Skeletal muscle cell (primary cell): Measurements from ENCODE around the gene PIEZO2.
"Not testable (repeated sequence)": the region's sequence is repeated elsewhere in the genome, so short reads cannot be mapped to it uniquely, and the experiment has no call there.

Experiments used
- DNase-seq: peaks from one replicate; pipeline ENCODE4 v3.0.0-alpha.2; 2010; ENCODE audit warnings: low read depth
- H3K4me3 ChIP-seq: 2 replicates; pipeline ENCODE4 v1.5.1; 2011; ENCODE audit warnings: low read depth, mild to moderate bottlenecking, control low read depth, low read length, moderate library complexity

PIEZO2 gene

DNA sequence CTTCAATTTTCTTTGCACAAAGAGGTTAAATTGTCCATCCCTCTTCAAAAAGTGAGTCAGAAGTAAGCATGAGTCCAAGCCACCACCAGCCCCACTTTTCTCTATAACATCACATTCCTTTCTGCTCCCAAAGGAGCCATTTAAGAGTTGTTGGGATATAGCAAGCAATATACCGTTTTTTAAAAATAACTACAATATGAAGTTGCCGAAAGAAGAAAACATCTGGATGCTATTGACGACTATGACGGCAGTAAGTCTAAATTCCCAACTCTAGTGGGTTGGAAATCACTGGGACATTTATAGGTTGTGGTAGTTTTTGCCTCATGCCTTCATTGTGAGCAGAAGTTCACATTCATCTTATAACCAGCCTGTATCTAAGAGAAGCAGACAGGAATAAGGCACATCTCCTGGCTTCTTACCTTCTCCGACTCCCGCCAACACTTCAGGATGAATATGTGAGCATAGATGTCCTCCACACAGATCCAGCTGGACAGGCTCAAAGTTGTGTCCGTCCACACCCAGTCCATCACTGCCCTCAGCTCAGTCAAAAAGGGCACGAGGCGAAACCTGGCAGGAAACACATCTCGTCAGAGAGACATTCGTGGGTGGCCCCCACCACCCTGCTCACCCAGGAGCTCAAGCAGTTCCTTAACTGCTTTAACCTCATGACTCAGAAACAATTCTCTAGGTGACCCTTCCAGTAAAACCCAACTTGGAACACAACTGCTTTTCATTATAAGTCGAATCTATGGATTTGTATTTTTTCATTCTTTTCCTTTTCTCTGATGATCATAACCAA lies 459.9 kb downstream of the PIEZO2 start:
- no peak overlapping the region for H3K4me3 ChIP-seq
- DNase-seq, result peak; percentile 35

DNA sequence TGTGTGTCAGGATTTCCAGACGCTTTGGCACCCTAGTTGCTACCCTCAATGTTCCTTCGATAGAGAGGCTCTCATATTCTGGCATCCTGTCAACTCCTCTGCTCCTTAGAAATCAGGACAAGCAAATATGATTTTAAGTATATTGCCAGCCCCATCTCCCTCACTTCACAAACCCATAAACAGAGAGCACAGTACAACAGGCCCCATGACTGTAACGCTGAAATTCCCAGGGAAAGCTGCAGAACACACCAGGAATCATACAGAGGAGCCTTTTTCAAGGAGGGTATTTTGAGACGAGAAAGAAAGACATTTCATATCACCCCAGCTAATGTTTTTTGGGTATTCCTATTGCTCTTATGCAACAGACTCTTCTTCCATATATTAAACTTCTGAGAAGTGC lies 460.6 kb downstream of the PIEZO2 start:
- no peak for DNase-seq
- H3K4me3 ChIP-seq, result no peak overlapping the region

DNA sequence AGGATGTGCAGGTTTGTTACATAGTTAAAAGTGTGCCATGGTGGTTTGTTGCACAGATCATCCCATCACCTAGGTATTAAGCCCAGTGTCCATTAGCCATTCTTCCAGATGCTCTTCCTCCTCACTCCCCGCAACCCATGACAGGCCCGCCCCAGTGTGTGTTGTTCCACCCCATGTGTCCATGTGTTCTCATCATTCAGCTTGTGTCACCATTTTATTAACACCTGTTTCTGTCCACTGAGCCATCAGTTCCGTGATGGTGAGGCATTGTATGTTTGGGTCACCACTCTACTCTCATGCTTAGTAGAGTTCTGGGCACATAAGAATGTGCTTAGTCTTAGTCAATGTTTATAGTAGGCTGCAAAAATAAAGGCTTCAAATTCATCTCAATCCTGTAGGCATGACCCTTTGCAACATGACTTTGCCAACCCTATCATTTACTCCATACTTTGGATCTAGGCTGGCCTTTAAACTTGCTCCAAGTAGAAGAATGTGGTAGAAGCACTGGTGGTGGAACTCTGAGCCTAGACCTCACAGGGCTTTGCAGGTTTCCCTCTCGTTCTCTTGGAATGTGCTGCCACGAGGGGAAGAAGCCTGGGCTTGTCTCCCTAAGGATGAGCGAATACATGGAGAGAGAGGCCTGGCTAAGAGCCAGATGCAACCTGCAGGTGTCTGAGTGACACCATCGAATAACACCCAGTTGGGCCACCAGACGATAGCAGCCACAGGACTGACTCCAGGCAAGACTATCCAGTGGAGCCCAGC lies 462.0 kb downstream of the PIEZO2 start:
- no peak for DNase-seq
- no peak overlapping the region for H3K4me3 ChIP-seq

DNA sequence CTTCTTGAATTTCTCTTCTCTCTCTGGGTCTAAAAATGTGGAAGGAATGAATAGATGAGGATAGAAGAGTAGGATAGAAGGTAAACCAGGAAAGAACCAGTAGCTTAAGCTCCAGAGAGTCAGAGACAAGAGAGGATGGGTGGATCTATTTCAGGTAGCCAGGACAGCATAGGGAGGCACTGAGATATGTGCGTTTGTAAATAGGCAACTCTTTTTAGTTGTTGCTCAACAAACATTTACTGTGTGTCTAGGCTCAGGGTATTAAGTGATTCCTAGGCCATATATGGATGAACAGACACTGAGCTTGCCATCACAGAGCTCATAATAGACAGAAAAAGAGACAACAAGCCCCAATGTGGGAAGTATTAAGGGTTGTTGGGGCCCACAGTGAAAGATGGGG lies 463.1 kb downstream of the PIEZO2 start:
- no peak overlapping the region for H3K4me3 ChIP-seq
- no peak for DNase-seq

DNA sequence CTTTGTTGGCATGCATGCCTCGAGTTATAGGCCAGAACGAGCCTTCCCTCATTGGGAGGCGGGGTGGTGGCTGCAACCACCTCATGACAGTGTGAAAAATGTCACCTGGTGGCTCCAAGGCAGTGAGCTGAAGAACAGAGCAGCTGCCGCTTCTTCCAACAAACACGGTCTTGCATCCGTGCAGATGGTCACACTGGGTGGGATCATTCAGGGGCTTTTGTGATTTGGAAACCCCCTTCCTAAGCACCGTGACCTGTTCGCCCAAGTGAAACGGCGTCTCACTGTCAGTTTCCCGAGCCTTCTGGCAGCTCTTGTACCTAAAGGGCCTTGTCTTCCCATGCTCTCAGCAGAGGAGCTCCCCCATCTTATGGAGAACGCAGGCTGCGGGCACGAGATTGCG lies 463.9 kb downstream of the PIEZO2 start:
- DNase-seq, result no peak
- no peak overlapping the region for H3K4me3 ChIP-seq

DNA sequence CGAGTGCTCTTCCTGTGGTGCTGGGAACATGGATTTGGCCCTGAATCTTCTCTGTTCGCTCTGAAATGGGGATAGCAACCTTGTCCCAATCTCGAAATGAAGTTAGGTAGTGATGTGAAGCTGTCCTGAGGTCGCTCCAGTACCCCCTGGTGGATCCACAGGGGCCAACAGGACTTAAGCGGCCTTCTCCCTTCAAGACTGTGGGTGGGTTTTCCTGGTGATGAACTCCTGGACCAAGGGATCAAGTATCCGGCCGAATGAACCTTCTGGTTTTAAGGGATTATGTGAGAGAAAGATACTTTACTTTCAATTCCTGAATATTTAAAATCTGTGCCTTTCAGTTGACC lies 467.0 kb downstream of the PIEZO2 start:
- no peak overlapping the region for H3K4me3 ChIP-seq
- DNase-seq, result no peak

DNA sequence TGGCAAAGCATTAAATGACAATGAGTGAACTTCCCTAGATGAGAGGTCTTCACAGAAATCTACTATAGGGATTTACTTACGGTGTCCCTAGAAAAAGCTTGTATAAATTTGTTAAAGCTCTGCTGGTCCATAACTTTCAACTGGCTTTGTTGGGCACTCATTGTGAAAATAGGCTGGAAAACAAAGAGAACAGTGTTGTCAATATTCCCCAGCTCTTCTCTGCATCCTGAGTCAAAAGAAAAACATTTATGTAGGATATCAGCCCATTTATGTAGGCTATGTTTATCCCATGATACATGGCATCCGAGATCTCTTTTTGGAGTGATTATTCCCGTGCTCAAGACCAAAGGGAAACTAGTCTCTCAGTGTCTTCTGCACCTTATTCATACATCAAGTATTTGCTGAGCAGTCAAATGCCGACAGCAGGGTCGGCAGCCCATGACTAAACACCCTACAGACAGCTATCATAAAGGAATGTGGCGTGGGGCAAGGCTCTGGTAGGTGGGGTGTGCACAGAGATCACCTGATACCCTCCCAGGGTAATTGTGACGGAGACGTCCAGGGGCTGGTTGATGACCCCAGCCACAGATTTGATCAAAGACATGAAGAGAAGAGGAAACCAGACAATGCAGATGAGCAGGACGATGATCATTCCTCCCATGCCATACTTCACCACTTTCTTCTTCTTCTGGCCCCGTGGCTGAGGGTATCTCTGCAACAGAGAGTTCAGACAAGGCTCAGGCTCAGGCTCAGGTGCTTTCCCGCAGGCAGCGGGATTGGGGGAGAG lies 467.6 kb downstream of the PIEZO2 start:
- H3K4me3 ChIP-seq, result no peak overlapping the region
- no peak for DNase-seq

DNA sequence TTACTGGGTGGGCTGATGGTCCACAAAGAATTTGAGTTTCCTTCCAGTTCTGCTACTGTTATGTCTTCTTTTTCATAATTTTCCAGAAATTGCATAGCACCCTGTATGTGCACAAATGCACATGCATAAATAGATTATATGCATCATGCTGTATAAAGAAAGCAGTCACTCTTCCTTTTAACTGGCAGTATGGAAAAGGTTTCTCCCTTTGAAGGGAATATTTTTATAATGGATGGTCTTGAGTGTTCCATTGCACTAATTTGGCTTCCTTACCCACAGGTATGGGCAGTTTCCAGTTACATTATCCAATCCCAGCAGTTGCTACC lies 469.1 kb downstream of the PIEZO2 start:
- no peak overlapping the region for H3K4me3 ChIP-seq
- no peak for DNase-seq

DNA sequence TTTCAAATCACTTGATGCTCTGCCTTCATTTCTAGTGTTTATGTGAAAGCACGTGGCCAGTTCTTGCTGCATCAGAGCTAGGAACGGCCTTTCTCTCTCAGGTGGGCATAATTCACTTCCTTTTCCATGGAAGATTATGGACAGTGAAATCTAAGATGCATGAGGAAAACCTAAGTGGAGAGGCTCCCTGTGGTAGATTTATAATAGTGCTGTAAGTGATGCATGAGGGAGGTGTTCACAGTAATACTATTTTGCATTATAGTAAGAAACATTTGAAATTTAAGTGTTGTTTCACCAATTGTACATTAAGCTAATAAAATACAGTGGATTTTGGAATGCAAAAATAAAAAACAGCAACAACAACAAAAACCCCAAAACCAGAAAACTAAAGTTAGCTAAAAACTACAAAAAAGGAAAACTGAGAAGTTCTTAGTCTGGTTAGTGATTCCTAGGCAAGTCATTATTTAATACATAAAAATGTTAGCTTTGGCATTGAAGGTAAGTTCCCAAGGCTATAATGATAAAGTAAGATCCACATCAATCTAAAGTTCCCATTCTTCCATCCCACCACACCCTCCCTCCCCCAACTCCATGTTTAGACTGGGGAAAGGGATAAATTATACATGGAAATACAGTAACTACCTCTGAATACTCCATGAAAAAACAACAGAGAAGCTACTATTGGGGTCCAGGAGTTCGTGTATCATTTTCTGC lies 469.7 kb downstream of the PIEZO2 start:
- DNase-seq, result no peak
- H3K4me3 ChIP-seq, result no peak overlapping the region

DNA sequence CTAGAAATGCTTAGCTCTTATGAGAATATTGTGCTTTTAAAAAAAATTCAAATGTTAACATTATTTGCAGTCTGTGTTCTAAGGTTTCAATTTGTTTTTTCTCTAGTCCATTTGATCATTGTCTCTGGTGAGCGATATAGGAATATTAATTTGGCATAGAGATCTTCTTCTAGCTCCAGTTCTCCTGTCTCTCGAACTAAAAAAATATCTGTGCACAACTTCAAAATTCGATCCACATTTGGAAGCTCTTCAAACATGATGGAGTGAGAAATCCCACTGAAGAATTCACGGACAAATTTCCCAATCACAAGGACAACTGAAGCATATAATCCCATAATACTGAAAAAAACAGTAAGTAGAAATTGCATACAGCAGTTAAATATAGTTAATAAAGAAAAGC lies 477.9 kb downstream of the PIEZO2 start:
- no peak for DNase-seq
- H3K4me3 ChIP-seq, result no peak overlapping the region

DNA sequence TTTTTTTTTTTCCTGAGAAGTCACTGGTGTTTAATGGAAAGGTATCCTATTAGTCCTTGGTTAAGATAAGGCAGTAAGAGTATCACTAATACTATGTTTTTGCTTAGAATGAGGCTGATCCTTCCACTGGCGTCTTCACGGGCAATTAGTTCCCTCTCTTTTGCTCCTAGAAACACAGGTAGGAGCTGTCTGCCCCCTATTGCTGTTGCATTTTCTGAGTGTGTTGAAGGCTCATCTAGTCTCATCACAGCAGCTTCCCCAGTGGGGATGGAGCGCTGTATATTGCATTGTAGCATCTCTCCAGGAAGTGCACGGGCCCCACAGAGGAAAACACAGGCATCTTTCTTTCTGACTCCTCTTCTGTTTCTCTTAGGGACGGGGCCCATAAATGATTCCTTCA lies 478.5 kb downstream of the PIEZO2 start:
- no peak for DNase-seq
- no peak overlapping the region for H3K4me3 ChIP-seq

DNA sequence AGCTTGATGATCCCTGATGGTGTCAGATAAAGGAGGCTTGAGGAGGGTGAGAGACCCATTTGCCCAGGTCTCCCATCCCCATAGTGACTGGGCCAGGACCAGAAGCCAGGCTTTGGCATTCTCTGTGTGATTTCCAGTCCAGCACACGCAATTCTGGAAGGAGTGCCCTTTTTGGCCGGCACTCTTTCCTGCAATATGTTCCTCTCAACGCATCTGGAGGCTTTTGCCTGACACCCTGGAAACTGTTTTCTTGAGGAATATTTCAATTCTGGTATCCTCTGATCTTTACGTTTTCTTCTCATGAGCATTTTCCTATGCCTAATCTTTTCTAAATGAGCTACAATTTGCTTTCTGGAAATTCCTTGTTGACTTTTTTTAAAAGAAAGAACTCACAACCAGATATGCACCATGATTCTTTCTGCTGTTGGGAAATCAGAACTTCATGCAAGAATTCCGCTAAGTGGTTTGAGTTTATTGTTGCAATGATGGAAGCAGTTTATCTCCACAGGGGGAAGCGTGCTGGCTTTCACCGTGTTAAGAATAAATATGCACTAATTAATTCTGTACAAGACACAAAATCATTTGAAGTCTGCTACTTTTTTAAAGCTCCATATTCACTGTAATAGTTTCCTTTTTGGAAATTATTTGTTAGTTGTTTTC lies 479.8 kb downstream of the PIEZO2 start:
- no peak overlapping the region for H3K4me3 ChIP-seq
- no peak for DNase-seq

DNA sequence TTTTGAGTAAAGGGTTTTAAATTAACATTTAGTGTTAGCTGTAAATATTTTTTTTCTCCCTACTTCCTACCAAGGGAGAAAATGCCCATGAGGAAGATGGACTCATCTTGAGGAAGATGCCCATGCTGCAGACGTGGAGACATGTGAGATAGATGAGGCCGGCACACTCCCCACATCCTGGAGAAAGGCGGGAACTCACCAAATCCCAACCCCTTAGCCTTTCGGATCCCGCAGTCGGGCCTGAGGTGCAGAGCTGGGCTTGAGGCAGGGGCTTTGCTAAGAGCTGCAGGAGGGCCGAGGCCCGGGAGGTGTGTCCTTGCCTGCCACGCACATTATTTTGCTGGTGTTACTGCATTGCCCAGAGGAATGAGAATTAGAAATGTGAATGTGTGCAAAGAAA lies 485.6 kb downstream of the PIEZO2 start:
- no peak overlapping the region for H3K4me3 ChIP-seq
- no peak for DNase-seq

DNA sequence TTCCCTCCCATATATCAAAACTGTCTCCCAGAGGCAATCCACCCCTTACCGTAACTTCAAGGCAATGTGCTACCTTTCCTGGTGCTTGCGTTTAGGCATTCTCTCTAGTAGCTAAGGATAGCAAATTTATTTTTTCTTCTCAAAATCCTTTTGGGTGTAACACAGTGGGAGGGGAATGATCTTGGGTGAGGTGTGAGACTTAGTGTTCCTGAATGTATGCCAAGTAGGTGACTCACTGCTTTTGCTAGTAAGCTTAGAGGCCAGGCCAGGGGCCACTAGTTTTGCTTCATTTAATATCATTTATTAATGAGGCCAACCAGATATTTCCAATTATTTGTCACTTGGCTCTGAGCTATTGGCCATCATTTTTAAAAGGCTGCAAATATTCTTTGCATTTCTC lies 488.1 kb downstream of the PIEZO2 start:
- DNase-seq, result peak; percentile 43
- no peak overlapping the region for H3K4me3 ChIP-seq

DNA sequence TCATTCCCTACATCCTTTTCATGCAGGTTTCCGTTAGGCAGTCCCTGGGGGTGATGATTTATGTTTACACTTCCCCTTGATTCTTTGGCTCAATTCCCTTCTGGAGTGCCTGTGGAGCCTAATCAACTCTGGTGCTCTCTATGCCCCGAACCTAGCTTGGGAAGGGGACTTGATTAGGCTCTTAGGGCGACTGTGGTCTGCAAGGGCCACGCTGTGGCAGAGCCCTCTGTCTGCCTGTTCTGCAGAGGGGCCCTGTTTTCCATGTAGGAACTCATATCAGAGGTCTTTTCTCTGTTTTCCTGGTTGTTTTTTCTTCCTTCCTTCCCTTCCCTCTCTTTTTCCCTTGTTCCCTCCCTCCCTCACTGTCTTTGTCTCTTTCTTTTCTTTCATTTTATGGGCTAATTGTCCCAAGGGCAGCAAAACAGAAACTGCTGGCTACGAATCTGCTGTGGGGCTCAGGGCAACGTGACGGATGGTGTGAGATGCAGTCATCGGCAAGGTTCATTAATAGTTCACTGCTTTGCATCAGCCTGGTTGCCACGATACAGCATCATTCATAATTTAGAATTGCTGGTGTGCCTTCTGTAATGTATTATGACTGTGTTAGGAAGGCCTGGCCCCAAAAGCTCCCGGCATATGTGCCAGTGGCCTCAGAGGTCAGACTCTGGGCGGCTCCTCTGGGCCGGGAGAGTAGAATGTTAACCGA lies 489.0 kb downstream of the PIEZO2 start:
- H3K4me3 ChIP-seq, result no peak overlapping the region
- peak; percentile 28 for DNase-seq

DNA sequence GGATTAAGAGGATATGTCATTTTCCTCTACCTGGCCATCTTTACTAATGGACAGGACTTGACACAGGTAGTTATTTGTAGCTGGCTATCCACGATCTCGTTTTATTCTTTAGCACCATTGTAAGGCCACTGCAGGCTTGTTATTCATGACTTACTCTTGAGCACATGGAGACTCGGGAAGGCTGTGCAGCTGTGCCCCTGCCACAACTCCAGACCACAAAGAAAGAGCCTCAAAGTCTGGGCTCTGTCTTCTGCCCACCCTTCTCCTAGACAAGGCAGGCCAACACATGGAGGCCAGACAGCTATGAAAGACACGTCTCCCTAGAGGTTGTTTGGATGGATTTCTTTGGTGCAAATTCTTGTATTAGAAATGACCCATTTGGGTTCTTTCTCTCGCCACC lies 489.8 kb downstream of the PIEZO2 start:
- DNase-seq, result no peak
- H3K4me3 ChIP-seq, result no peak overlapping the region

DNA sequence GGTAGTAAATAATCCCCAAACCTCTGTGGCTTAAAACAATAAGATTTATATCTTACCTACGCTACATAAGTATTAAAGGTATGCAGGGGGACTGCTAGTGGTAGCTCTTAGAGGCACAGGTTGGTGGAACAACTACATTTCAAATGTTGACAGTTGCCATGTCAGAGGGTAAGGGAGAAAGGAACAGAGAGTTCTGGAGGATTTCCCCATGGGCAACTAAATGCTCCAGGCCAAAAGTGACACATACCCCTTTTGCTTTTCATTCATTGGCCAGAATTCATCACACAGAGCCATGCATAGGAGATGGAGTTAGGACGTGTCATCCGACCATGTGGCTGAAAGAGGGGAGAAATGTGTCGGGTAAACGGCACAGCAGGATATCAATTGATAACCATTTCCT lies 490.4 kb downstream of the PIEZO2 start:
- no peak overlapping the region for H3K4me3 ChIP-seq
- DNase-seq, result no peak

DNA sequence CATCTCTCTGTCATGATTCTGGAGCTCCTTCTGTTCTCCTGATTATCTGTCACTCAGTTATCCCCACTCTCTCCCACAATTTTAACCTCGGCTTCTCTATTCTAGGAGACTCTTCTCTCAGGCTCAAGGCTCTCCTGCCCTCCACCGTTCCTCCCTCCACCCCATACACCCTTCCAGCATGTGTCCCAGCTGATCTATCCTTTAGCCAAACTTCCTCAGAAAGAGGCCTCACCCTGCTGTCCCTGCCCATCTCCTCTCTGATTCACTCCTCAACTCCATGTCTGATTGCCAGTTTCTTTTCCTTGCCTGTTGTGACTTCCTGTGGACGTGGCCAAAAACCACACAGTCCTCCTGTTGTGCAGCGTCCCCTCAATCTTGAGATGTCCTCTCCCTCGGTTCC lies 505.4 kb downstream of the PIEZO2 start:
- H3K4me3 ChIP-seq, DNase-seq: not testable (repeated sequence)
